ENCODE measurements around the gene PTPN11.

DNA sequence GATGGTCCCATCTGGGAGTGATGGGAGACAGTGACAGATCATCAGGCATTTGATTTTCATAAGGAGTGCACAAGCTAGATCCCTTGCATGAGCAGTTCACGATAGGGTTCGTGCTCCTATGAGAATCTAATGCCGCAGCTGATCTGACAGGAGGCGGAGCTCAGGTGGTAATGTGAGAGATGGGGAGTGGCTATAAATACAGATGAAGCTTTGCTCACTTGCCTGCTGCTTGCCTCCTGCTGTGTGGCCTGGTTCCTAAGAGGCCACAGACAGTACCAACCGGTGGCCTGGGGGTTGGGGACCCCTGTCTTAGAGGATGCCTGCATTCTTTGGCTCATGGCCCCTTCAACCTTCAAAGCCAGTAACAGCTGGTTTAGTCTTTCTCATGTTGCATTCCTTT lies 130.3 kb downstream of the PTPN11 start:
- no peak for TF ChIP-seq CTCF (IDR thresholded peaks at IDR 0.05)
- TF ChIP-seq ELF1 (IDR thresholded peaks at IDR 0.05): no peak
- no peak for TF ChIP-seq REST (IDR thresholded peaks at IDR 0.05; ENCODE audit: low read depth, low read length)
- TF ChIP-seq ZBTB33 (IDR thresholded peaks at IDR 0.05; ENCODE audit: borderline replicate concordance, low read depth): no peak
- TF ChIP-seq SMC3 (IDR thresholded peaks at IDR 0.05; ENCODE audit: low read depth, low read length): no peak
- no peak for TF ChIP-seq POLR2AphosphoS5 (IDR thresholded peaks at IDR 0.05; ENCODE audit: low read depth, low read length)
- TF ChIP-seq RAD21 (IDR thresholded peaks at IDR 0.05; ENCODE audit: low read length): no peak
- TF ChIP-seq EP300 (IDR thresholded peaks at IDR 0.05; ENCODE audit: borderline replicate concordance in 1 of 2, low read depth in 1 of 2, low read length in 1 of 2): no peak
- no peak for TF ChIP-seq FOXM1 (IDR thresholded peaks at IDR 0.05; ENCODE audit: low read depth)
- no peak for TF ChIP-seq FOXJ3 (CRISPR knock-in tag; IDR thresholded peaks at IDR 0.05)

All from SK-N-SH (cell line).